Measurements from ENCODE around the gene RANGAP1. TPM values are rescaled to one million over a fixed set of nuclear protein-coding genes. Genes with fewer than 3 reads are reported as not detected.
A peak's percentile ranks its signal among the peaks of the same experiment; 100 is the strongest.

Gene RANGAP1
- total and polyA plus RNA-seq, 2 of the 4 experiments (the other 2 are of a cell fraction): 71.2 to 148 TPM

GRCh38 chr22:41256254-41257253, 29.4 kb downstream of the RANGAP1 start (continued):
- TF ChIP-seq RAD21 (IDR thresholded peaks at IDR 0.05; ENCODE audit: low read length) (peak; percentile 20; the same call in 1 of the 2 replicates), SMC3 (IDR thresholded peaks at IDR 0.05; ENCODE audit: low read depth, low read length) (0 out of 2 replicates have a peak, but pooled peaks have one; percentile 7), FOS (IDR thresholded peaks at IDR 0.05; ENCODE audit: low read depth, low read length) (peak; percentile 73)

GRCh38 chr22:41254230-41254629, 31.8 kb downstream of the RANGAP1 start:
- in situ Hi-C loops (cut with MboI; ENCODE audit: low sequenced_read_pairs) (no loop called here), intact Hi-C loops (cut with micrococcal nuclease) (no loop called here), dilution Hi-C loops (cut with HindIII; ENCODE audit: low sequenced_read_pairs, unreplicated experiment) (no loop called here)
- Histone ChIP-seq H3K27ac (ENCODE audit: insufficient read depth, low read length) (no peak overlapping the region), H4K8ac (ENCODE audit: low read depth in 2 of 2, low read length in 2 of 2) (no peak overlapping the region), H3K9me1 (ENCODE audit: insufficient read depth, low read length) (peaks cover 17% of the 10 kb centered on the region), H2BK5ac (ENCODE audit: low read depth, low read length, poor library complexity, severe bottlenecking) (no peak overlapping the region), H3K4me1 (ENCODE audit: control insufficient read depth, insufficient read depth, low read length) (peaks cover 14% of the 10 kb centered on the region), H3K18ac (ENCODE audit: low read depth, low read length) (no peak overlapping the region), H2AFZ (replicated peaks; ENCODE audit: low read length, poor library complexity) (no peak overlapping the region), H3K9me3 (ENCODE audit: control insufficient read depth, insufficient read depth, low read length) (no peaks in the 10 kb centered on the region), H3K79me1 (ENCODE audit: low read depth in 1 of 2, low read length in 2 of 2) (peaks cover 50 to 81% of the 10 kb centered on the region in 2 experiments), H2AK5ac (ENCODE audit: low read depth, low read length) (no peak overlapping the region), H3K4ac (ENCODE audit: low read depth, low read length) (no peak overlapping the region), H3K23ac (ENCODE audit: low read depth, low read length) (no peak overlapping the region), H2BK120ac (ENCODE audit: low read depth, low read length) (no peak overlapping the region), H2BK20ac (ENCODE audit: low read depth, low read length) (no peak overlapping the region), H3K14ac (replicated peaks; ENCODE audit: low read depth, low read length) (no peak overlapping the region), H4K20me1 (ENCODE audit: insufficient read depth, low read length) (peaks cover 17% of the 10 kb centered on the region), H4K5ac (ENCODE audit: low read depth, low read length) (no peak overlapping the region), H3K4me3 (ENCODE audit: insufficient read depth, low read depth, low read length) (no peak overlapping the region), H4K91ac (ENCODE audit: insufficient read depth, low read depth, low read length) (no peak overlapping the region), H3K56ac (ENCODE audit: extremely low read depth, insufficient read depth, low read length) (no peak overlapping the region), H3K4me2 (ENCODE audit: low read depth, low read length) (no peak overlapping the region), H3K27me3 (ENCODE audit: control insufficient read depth, insufficient read depth, low read length) (no peaks in the 10 kb centered on the region), H2BK15ac (ENCODE audit: low read depth, low read length) (no peak overlapping the region), H3K9ac (ENCODE audit: low read depth, low read length) (no peak overlapping the region), H2AK9ac (replicated peaks; ENCODE audit: low read depth, low read length, poor library complexity) (no peak overlapping the region), H3K36me3 (ENCODE audit: control insufficient read depth, insufficient read depth, low read length) (peaks cover 80% of the 10 kb centered on the region)
- ChIA-PET POLR2A (ENCODE audit: unreplicated experiment) (no interaction called here), CTCF (no interaction called here)
- no peak for DNase-seq
- no TSS peak for BruUV-seq (replicated peaks)
- no peak for ATAC-seq (ENCODE audit: low read depth)
- 84% methylated on average over 2 of the region's 7 CpGs; no CpG with 5 or more reads in 1 of the 2 experiments for WGBS, 2 experiments (ENCODE audit: extremely low coverage in 2 of 2, insufficient read length in 1 of 2)
- no peak for TF ChIP-seq MXI1 (IDR thresholded peaks at IDR 0.05; ENCODE audit: borderline replicate concordance, low read depth, low read length)
- no peak for TF ChIP-seq ELK1 (IDR thresholded peaks at IDR 0.05; ENCODE audit: borderline replicate concordance, low read depth, low read length)
- no peak for TF ChIP-seq CHD1 (IDR thresholded peaks at IDR 0.05; ENCODE audit: low read depth, low read length)
- no peak for TF ChIP-seq MAZ (IDR thresholded peaks at IDR 0.05; ENCODE audit: borderline replicate concordance, low read depth, low read length)
- TF ChIP-seq RCOR1 (IDR thresholded peaks at IDR 0.05; ENCODE audit: insufficient replicate concordance, low read length): no peak
- TF ChIP-seq NFE2L2 (IDR thresholded peaks at IDR 0.05; ENCODE audit: low read depth, low read length): no peak
- TF ChIP-seq RFX5 (IDR thresholded peaks at IDR 0.05; ENCODE audit: low read depth, low read length): no peak
- no peak for TF ChIP-seq FOS (IDR thresholded peaks at IDR 0.05; ENCODE audit: low read depth, low read length)
- no peak for TF ChIP-seq POLR2A (IDR thresholded peaks at IDR 0.05; ENCODE audit: low read depth, low read length)
- TF ChIP-seq SMC3 (IDR thresholded peaks at IDR 0.05; ENCODE audit: low read depth, low read length): no peak
- no peak for TF ChIP-seq CEBPB (IDR thresholded peaks at IDR 0.05; ENCODE audit: low read depth, low read length)
- no peak for TF ChIP-seq USF2 (IDR thresholded peaks at IDR 0.05; ENCODE audit: low read depth, low read length)
- TF ChIP-seq MAFK (IDR thresholded peaks at IDR 0.05; ENCODE audit: low read depth, low read length): no peak
- no peak for TF ChIP-seq RAD21 (IDR thresholded peaks at IDR 0.05; ENCODE audit: low read length)
